Left ventricle myocardium superior (tissue), 1 donor: ENCODE data around the gene LRRC4. TPM values are rescaled to one million over a fixed set of nuclear protein-coding genes. Genes with fewer than 3 reads are reported as not detected.

Source experiments
- ATAC-seq: fragments of 200-7000 bp; cut with Tn5 transposase; one replicate; pipeline ENCODE4 v1.9.1; 2020; ENCODE audit warnings: mild to moderate bottlenecking, moderate library complexity
- DNase-seq: peaks from one replicate; pipeline ENCODE4 v3.0.0-alpha.2; 2020
- intact Hi-C: fragments of 100-400 bp; cut with micrococcal nuclease; formaldehyde crosslinking; loops from one replicate; pipeline ENCODE4 v1.11.0; 2022
- total RNA-seq: library from RNA; stranded (reverse); fragmentation: NEBNext Ultra II Directional; extraction: Animal tissue kit (Norgen Biotek cat#: 25700); gene quantifications from one replicate; pipeline ENCODE4 v1.2.1, GENCODE V29; 2021
- donor health status: DM: no; HTN: yes; CAD: no; lungs with severe emphysema.

The LRRC4 gene
- total RNA-seq, 1 donor from 2014 or later: 3.3 TPM

DNA sequence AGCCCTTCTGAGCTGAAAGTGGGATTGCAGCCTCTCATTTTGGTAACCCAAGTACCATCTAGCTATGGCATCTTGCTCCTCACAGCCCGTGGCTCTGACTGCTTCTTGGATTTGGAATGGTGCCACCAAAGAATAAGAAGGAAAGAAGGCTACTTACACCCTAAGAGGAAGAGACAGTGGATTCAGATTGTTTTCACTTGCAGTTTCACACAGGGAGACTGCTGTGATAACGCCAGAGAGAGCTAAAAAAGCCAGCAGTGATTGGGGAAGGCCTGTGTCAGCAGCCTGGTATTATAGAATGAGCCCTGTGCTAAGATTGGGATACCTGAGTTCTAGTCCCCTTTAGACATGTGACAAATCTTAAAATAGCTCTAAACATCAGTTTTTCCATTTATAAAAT lies 3.6 kb upstream of the LRRC4 start:
- intact Hi-C loops: no loop called here
- ATAC-seq: no peak
- no peak for DNase-seq

DNA sequence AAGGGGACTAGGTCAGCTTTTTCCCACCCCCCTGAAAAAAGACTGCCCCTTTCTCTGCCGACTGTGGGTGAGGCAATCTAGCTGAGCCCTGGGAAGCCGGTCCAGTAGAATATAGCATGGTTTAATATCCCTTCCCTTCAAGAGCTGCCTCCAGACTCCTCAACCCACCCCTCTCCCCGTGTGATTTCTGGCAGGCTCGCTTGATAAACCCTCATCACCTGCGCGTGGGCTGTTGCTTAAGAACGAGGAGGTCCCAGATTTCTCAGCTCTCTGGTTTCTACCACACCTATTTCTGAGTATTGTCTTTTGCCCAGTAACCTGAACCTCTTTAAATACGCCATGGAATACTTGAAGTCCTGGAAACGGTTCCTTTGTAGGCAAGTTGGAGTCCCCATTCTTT lies 2.0 kb upstream of the LRRC4 start:
- DNase-seq: no peak
- intact Hi-C loops: no loop called here

DNA sequence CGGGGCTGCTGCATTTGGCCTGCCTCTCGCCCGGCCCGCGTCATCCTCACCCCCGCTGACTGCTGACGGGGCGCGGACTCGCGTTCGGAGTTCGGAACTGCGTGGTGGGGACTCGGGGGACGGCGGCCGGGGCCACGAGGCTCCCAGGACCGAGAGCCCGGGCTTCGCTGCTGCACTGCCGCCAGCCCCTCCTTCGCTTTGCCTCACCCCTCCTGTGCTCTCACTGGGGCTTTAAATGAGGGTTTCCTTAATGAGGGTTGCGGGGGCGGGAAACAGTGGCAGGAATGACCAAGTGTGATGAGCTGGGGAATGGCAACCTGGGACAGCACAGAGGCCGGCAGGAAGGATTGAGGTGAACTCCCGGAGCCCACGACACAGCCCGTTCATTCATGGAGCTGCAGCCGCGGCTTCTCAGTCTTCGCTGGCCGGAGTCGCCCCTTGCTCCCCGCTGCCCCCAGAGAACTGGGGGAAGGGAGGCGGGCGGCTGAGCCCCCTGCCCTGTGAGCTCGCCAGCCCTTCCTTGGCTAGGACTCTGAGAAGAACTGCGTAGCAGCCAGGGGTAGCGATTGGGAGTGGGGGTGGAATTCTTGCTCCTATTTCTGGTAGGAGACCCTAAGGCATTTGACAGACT lies 1.5 kb upstream of the LRRC4 start:
- intact Hi-C loops: no loop called here
- ATAC-seq: no peak
- no peak for DNase-seq

More for the DNA sequence above, 2.0 kb upstream of the LRRC4 start:
- no peak for ATAC-seq

DNA sequence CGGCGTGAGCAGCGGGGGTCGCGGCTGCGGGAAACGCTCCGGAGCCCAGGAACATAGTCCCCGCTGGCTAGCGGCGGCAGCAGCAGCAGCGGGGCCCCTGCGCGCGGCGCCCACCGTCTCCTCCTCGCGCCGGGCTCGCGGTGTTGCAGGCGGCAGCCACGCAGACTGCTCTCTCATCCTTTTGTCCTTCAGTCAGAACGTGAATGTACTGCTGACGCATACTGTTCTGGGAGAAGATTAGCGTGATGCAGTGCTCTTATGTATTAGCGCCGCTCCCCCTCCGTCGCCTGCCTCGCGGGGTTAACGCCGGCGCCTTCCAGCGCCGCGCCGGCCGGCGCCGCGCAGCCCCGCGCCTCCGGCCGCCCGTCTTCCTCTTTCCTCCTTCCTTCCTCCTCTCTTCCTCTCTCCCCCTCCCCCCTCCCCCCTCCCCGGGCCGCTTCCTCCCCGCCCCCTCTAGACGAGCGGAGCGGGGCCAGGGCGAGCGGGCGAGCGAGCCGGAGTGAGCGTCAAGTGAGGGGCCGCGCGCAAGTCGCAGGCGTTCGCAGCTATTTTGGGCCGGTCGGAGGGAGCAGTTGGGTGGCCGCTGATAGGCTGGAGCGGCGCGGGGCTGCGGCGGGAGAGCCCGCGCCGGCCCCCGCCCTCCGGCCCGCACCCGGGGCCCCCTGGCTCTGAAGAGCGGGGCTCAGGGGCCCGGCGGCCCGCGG lies 816 bp upstream of the LRRC4 start:
- DNase-seq: peak; percentile 64
- intact Hi-C loops: no loop called here
- peak; percentile 74 for ATAC-seq

DNA sequence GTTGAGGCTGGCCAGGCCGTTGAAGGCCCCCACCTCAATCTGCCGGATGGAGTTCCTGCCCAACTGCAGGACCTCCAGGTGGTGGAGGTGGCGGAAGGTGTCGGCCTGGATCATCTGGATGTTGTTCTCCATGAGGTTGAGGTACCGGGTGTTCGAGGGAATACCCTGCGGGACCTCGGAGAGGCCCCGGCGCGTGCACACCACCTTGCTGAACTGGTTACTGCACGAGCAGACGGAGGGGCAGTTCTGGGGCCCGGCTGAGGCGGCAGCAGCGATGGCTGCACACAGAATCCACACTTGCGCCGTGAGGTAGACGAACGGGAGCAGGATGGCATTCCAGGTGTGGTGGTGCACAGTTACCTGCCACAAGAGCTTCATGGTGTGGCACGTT lies 979 bp downstream of the LRRC4 start:
- ATAC-seq: no peak
- intact Hi-C loops: no loop called here
- no peak for DNase-seq

DNA sequence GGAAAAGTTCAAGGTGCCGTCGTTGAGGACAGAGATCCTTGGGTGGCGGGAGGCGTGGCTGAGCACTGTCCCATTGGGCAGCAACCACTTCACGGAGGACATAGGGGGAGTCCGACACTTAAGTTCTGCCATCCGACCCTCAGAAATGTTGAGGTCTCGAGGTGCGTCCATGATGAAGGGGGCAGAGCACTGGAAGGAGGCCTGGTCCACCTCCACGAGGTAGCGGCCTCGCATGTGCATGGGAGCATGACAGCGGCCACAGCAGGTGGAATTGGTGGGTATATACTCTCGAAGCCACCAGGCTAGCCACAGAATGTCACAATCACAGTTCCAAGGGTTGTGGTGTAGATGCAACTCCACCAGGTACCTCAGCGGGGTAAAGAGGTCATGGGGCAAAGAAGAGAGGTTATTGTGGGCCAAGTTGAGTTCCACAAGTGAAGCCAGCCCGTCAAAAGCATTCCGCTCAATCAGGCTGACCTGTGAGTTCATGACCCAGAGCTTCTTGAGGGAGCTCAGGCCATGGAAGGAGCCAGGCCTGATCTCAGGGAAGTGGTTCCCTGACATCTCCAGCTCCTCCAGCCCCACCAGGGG lies 1.7 kb downstream of the LRRC4 start:
- intact Hi-C loops: no loop called here
- DNase-seq: no peak

DNA sequence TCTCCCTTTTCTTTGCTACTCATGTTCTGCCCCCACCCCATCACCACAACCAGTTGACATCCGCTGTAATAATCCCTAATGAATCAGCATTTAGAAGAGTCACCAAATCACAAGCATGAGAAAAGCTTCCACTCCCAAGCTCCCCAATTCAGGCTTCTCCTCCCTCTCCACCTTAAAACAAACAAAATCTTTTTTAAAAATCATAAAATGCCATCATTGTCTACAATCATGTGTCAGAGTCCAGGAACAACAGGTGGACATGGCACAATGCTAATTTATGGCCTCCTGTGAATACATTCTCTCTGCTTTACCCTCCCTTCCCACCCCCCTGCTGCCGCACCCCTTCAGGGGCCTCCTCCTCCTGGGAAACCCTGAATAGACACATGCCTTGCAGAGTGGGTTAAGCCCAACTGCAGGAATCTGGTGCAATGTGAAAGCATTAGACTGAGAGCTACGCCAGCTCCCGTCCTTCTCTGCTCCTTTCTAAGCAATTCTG lies 3.7 kb downstream of the LRRC4 start:
- intact Hi-C loops: no loop called here
- no peak for ATAC-seq
- DNase-seq: no peak

More for the DNA sequence above, 1.7 kb downstream of the LRRC4 start:
- ATAC-seq: no peak

DNA sequence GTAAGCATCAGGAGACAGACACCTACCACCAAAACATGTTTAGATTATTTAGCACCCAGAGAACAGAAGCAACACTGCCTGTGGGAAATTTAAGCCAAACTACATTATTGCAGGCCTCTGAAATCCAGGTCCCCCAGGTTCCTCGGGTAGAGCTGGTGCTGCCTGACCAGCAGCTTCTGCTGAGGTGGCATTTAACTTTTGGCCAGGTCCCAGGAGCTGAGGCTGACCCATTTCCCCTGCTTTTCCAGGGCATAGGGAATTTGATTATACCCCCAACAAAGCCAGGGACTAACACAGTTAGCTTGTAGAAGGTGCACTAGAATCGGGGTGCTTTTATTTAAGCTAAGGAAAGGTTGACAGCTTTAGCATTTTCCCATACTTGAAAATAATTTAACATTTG lies 4.7 kb downstream of the LRRC4 start:
- ATAC-seq (no peak), DNase-seq (no peak)
- intact Hi-C loops: no loop called here

DNA sequence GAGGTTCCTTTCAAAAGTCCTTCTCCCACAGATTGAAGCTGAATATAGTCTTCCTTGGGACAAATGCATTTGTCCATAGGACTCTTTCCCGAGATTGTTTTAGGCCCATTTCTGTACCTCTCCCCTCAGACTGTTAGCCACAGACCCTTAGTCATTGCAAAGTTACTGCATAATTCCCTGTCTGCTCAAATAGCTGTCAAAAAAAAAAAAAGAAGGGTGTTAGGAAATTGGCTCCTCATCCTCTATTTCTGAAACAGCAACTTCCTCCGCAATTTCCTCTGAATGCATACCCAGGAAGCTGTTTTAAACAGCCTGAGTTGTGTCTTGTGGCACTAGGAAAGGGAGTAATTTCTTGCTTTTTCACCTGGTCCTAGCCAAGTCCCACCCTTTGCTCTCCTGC lies 5.4 kb downstream of the LRRC4 start:
- ATAC-seq (no peak), DNase-seq (no peak)
- intact Hi-C loops: no loop called here

DNA sequence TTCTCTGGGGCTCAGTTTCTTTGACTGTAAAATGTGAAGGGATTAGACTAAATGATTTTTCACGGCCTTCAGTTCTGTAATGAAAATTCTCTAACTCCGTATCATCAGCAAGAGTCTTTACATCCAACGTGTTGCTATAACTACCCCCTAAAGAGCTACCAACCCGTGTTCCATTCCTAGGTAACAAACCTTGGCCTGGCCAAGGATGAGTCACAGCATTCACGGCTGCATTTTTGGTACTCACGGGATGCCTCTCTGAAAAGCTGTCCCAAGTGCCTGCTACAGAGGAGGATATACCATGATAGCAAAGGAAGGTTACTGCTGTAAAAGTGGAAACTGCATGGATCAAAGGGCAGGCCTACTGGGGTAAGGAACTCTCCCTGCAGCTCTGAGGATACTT lies 5.9 kb downstream of the LRRC4 start:
- DNase-seq (no peak), ATAC-seq (no peak)
- intact Hi-C loops: no loop called here

DNA sequence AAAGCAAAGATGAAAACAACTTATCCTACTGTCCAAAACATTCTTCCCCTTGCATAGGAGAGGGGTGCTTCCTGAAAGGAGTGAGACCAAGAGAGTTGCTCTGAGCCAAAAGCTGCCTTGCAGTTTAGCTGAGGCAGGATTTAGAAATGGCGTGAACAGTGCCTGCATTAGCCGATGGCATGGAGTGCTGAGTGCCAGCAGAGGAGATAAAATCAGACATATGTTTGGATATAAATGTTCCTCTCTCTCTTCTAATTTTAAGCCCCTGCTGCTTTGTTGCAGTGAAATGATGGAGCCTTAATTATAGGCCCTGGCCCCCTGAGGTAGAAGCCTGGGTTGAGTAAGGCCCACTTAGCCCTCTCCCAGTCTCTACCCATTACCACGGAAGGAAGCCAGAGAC lies 7.1 kb downstream of the LRRC4 start:
- intact Hi-C loops: no loop called here
- no peak for DNase-seq
- no peak for ATAC-seq

DNA sequence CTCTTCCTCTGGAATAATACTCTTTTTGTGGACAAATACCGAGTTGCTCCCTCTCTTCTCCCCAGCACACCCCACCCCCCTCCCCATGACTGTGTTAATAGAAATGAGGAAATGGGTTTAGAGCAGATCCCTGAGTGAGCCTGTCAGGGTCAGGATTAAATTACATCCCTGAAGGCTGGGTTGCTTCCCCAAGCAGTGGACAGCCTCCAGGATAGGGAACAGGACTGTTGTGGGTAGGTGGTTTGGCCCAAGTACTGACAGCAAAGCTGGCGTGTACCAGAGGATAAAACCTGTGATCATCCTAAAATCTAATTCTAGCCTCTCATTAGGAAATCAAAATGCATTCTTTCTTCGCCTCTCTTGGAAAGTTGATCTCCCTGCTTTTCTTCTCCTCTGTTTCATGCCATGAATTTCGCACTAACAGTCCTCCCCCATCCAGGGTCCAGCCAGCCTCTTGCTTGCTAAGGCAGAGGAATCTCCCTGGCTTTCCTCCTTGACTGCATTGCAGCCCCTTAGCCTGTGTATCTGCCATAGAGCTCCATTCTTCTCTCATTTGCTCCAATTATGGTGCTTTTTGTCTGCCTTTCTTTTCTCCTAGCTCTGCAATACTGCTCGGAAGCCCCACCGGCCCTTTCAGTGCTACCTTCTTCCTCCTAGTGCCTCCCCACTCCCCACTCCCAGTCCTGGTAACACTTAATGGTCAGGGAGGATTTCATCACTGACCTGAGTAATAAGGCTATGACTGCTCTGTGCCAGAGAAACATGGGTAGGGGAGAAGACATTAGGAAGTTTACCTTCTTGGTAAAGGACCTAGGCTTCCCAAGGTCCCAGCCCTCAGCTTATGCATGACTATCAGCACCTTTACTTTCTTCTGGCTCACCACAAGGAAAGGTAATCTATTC lies 8.4 kb downstream of the LRRC4 start:
- ATAC-seq: peak; percentile 39
- intact Hi-C loops: no loop called here

DNA sequence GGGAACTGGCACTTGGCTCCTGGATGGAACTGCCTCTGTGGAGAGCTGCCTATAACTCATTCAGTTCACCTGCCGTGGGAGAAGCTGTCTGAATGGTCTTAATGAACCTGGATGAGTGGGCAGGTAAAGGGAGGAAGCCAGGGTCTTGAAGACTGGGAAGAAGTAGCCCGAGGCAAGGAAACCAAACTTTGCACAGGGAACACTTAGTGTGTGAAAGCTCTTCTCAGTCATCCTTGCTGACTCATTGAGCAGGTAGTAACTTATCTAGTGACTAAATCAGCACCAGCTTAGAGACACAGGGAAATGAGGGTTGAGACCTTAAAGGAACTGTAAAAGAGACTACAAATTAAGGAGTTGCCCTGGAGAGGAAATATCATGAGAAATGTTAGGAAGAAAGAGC lies 9.9 kb downstream of the LRRC4 start:
- ATAC-seq: no peak
- DNase-seq: no peak
- intact Hi-C loops: no loop called here

More for the DNA sequence above, 8.4 kb downstream of the LRRC4 start:
- DNase-seq: no peak

DNA sequence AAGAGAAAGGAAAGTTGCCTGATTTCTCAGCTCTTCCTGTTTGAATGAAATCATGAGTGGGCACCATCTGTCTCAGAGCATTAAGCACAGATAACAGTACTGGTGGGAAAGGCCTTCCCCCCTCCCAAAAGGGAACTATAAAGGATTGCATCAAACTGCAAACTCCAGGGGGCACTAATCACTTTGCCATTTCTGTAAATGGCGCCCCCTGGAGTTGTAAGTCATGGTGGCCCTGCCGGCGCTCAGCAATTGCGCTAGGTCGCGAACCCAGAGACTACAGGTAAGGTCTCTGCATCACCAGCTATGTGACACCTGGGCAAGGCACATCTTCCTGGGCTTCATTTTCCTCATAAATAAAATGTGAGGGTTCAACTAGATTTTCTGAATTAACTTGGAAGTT lies 11.1 kb downstream of the LRRC4 start:
- intact Hi-C loops: no loop called here
- ATAC-seq: no peak
- DNase-seq: no peak

DNA sequence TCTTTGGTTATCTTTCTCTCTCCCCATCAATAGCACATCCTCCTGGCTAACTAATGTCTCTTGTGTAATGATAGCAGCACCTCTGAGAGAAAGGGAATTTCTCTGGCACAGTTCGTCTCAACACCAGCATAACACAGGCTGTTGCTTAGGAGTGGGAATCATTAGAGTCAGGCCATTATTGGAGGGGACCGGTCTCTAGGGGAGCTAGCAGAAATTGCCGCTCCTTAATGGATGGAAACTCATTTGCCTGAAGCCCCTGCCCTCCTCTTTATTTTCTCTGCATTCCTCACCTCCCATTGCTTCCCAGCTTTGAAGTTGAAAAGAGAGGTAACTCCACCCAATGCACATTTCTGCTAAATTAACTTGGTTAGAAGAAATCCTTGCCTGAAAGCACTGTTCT lies 11.9 kb downstream of the LRRC4 start:
- DNase-seq (no peak), ATAC-seq (no peak)
- intact Hi-C loops: no loop called here

DNA sequence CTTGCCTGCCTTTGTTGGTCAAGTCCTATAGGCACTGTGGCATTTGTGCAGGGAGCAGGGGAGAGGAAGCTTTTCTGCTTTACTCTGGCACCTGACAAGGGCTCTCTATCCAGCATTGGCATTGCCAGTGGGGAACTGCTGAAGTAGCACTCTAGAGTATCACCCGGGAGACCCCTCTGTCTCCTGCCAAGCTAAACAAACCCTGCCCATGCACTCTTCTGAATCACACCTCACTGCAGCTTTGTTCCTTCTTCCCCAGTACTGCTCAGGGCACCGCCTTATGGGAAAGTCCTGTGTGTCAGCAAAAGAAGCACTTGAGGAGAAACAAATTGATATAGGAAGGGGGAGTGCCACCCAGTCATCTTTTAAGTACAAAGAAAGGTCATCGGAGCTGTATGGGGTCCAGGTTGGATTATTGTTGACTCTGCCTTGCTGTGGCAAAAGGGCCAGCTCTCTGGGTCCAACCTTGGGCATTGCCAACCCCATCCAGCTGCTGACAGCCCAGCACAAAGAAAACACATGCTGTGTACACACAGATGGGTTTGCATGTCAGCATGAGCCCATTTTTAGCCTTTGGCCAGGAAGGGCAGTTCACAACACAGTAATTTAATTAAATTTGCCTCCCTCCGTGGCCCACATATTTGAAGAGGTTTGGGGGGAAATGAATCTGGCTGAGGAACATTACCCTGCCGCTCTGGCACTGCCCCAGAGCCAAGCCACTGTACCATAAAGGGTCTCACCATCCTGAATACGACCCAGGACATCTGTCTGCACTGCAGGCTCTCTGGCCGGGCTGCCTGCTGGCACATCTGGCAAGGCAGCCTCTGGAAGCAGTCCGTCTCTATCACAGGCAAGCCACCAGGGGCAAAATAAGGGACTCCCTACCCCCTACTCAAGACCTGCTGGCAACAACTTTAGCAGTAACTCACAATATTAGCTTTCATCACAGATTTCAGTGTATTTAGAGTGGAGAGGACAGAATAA lies 13.1 kb downstream of the LRRC4 start:
- intact Hi-C loops: no loop called here
- no peak for DNase-seq
- ATAC-seq: peak; percentile 41

DNA sequence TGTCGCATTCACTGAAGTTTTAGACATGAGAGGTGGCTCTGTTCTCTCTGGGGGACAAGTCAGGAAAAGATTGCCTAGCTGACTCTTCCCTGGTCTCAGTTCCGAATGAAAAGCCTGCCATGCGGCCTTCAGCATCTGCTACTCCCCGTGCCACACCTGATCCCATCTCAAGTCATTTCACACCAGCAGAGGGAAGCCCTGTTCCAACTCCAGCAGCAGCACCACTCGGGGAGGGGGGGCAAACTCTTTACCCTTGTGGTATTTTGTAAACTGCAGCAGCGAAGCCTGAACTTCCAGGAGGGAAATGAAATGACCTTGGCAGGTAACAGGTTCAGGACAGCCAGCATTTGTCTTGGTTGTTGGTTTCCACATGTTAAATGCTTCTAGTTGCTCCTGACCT lies 13.8 kb downstream of the LRRC4 start:
- intact Hi-C loops: no loop called here
- DNase-seq (no peak), ATAC-seq (no peak)

DNA sequence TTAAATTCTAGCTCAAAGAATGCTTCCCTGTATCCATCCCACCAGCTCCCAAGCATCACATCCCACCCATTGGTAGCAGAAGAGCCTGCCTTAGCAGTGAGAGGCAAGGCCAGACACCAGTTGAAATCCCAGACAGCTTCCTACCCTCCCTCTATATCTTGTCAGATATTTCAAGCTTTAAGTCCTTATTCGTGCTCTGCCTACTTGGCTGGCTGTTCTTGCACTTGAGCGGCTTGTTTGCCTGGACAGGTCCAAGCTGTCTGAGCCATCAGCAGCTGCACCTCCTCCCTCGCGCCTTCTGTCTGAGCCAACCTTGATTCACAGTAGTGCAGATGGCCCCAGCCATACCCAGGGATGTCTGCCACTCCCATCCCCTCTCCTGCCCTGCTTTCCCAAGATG lies 16.4 kb downstream of the LRRC4 start:
- ATAC-seq (no peak), DNase-seq (no peak)
- intact Hi-C loops: no loop called here
